ENCODE data around the gene REXO2. TPM values are rescaled to one million over a fixed set of nuclear protein-coding genes. Genes with fewer than 3 reads are reported as not detected.
A peak's percentile ranks its signal among the peaks of the same experiment; 100 is the strongest.

The REXO2 gene
- total and polyA plus RNA-seq, 2 of the 13 experiments (the other 11 are each of a cell fraction or from before 2014, with no cell fraction given), result 95.6 to 104 TPM

DNA sequence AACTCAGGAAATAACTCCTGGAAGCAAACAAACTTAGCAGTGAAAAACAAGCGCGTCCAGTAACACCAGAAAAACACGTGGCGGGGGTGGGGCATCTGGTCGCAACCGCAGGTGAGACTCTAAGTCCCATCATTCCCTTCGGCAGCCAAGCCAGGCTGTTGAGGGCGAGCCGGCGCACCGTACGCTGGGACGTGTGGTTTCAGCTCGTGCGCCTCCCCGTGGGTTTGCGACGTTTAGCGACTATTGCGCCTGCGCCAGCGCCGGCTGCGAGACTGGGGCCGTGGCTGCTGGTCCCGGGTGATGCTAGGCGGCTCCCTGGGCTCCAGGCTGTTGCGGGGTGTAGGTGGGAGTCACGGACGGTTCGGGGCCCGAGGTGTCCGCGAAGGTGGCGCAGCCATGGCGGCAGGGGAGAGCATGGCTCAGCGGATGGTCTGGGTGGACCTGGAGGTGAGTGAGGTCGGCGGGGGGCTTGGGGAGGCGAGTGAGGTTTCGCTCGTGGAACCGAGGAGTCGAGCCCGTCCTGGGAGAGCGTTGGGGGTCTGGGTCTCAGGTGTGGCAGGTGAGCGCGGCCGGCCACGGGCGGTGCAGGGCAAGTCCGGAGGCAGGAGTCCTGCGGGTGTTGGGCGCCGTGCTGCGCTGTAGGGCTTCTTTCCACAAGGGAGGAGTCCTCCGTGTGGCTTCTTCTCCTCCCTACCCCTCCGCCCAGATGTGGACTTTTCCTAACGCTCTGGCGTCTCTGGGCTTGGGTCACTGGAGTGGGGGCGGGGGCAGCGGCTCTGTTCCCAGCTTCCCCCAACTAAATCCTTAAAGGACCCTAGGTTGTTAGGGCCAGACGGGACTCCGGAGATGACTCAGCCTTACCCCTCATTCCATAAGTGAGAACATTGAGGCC, at the start of gene REXO2 (continued):
- TF ChIP-seq, protein P1, sequence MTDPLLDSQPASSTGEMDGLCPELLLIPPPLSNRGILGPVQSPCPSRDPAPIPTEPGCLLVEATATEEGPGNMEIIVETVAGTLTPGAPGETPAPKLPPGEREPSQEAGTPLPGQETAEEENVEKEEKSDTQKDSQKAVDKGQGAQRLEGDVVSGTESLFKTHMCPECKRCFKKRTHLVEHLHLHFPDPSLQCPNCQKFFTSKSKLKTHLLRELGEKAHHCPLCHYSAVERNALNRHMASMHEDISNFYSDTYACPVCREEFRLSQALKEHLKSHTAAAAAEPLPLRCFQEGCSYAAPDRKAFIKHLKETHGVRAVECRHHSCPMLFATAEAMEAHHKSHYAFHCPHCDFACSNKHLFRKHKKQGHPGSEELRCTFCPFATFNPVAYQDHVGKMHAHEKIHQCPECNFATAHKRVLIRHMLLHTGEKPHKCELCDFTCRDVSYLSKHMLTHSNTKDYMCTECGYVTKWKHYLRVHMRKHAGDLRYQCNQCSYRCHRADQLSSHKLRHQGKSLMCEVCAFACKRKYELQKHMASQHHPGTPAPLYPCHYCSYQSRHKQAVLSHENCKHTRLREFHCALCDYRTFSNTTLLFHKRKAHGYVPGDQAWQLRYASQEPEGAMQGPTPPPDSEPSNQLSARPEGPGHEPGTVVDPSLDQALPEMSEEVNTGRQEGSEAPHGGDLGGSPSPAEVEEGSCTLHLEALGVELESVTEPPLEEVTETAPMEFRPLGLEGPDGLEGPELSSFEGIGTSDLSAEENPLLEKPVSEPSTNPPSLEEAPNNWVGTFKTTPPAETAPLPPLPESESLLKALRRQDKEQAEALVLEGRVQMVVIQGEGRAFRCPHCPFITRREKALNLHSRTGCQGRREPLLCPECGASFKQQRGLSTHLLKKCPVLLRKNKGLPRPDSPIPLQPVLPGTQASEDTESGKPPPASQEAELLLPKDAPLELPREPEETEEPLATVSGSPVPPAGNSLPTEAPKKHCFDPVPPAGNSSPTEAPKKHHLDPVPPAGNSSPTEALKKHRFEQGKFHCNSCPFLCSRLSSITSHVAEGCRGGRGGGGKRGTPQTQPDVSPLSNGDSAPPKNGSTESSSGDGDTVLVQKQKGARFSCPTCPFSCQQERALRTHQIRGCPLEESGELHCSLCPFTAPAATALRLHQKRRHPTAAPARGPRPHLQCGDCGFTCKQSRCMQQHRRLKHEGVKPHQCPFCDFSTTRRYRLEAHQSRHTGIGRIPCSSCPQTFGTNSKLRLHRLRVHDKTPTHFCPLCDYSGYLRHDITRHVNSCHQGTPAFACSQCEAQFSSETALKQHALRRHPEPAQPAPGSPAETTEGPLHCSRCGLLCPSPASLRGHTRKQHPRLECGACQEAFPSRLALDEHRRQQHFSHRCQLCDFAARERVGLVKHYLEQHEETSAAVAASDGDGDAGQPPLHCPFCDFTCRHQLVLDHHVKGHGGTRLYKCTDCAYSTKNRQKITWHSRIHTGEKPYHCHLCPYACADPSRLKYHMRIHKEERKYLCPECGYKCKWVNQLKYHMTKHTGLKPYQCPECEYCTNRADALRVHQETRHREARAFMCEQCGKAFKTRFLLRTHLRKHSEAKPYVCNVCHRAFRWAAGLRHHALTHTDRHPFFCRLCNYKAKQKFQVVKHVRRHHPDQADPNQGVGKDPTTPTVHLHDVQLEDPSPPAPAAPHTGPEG (CRISPR knock-in tag; IDR thresholded peaks at IDR 0.05), result no peak
- TF ChIP-seq ZNF746 (CRISPR knock-in tag; IDR thresholded peaks at IDR 0.05) (no peak), SMARCC2 (IDR thresholded peaks at IDR 0.05) (no peak), SIN3B (IDR thresholded peaks at IDR 0.05; ENCODE audit: low read length) (no peak), GATA4 (IDR thresholded peaks at IDR 0.05; ENCODE audit: borderline replicate concordance, low read depth) (no peak), SKI (IDR thresholded peaks at IDR 0.05; ENCODE audit: partially characterized antibody) (no peak), SYNCRIP (IDR thresholded peaks at IDR 0.05; ENCODE audit: insufficient read depth, low read depth, low read length) (no peak), ZNF451 (CRISPR knock-in tag; IDR thresholded peaks at IDR 0.05) (peak; percentile 51; the same call in 1 of the 2 replicates), TEAD3 (CRISPR knock-in tag; optimal IDR thresholded peaks at IDR 0.05; ENCODE audit: borderline replicate concordance) (peak; percentile 52), ZNF124 (CRISPR knock-in tag; IDR thresholded peaks at IDR 0.05) (peak; percentile 36; the same call in 1 of the 2 replicates), FIP1L1 (IDR thresholded peaks at IDR 0.05; ENCODE audit: borderline replicate concordance, insufficient read depth, low read depth, low read length) (no peak), MTA3 (CRISPR knock-in tag; IDR thresholded peaks at IDR 0.05) (no peak), MZF1 (CRISPR knock-in tag; IDR thresholded peaks at IDR 0.05; ENCODE audit: borderline replicate concordance) (no peak; the same call in 1 of the 2 replicates)
- TF ChIP-seq, protein P2, sequence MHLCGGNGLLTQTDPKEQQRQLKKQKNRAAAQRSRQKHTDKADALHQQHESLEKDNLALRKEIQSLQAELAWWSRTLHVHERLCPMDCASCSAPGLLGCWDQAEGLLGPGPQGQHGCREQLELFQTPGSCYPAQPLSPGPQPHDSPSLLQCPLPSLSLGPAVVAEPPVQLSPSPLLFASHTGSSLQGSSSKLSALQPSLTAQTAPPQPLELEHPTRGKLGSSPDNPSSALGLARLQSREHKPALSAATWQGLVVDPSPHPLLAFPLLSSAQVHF (CRISPR knock-in tag; IDR thresholded peaks at IDR 0.05), result no peak
- TF ChIP-seq, protein P3, sequence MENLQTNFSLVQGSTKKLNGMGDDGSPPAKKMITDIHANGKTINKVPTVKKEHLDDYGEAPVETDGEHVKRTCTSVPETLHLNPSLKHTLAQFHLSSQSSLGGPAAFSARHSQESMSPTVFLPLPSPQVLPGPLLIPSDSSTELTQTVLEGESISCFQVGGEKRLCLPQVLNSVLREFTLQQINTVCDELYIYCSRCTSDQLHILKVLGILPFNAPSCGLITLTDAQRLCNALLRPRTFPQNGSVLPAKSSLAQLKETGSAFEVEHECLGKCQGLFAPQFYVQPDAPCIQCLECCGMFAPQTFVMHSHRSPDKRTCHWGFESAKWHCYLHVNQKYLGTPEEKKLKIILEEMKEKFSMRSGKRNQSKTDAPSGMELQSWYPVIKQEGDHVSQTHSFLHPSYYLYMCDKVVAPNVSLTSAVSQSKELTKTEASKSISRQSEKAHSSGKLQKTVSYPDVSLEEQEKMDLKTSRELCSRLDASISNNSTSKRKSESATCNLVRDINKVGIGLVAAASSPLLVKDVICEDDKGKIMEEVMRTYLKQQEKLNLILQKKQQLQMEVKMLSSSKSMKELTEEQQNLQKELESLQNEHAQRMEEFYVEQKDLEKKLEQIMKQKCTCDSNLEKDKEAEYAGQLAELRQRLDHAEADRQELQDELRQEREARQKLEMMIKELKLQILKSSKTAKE (CRISPR knock-in tag; IDR thresholded peaks at IDR 0.05; ENCODE audit: borderline replicate concordance), result no peak
- TF ChIP-seq, protein P4, sequence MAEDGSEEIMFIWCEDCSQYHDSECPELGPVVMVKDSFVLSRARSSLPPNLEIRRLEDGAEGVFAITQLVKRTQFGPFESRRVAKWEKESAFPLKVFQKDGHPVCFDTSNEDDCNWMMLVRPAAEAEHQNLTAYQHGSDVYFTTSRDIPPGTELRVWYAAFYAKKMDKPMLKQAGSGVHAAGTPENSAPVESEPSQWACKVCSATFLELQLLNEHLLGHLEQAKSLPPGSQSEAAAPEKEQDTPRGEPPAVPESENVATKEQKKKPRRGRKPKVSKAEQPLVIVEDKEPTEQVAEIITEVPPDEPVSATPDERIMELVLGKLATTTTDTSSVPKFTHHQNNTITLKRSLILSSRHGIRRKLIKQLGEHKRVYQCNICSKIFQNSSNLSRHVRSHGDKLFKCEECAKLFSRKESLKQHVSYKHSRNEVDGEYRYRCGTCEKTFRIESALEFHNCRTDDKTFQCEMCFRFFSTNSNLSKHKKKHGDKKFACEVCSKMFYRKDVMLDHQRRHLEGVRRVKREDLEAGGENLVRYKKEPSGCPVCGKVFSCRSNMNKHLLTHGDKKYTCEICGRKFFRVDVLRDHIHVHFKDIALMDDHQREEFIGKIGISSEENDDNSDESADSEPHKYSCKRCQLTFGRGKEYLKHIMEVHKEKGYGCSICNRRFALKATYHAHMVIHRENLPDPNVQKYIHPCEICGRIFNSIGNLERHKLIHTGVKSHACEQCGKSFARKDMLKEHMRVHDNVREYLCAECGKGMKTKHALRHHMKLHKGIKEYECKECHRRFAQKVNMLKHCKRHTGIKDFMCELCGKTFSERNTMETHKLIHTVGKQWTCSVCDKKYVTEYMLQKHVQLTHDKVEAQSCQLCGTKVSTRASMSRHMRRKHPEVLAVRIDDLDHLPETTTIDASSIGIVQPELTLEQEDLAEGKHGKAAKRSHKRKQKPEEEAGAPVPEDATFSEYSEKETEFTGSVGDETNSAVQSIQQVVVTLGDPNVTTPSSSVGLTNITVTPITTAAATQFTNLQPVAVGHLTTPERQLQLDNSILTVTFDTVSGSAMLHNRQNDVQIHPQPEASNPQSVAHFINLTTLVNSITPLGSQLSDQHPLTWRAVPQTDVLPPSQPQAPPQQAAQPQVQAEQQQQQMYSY (CRISPR knock-in tag; IDR thresholded peaks at IDR 0.05), result no peak

Measured in HepG2 (cell line).